Measurements from ENCODE around the gene ARHGAP28.

The ARHGAP28 gene

GRCh38 chr18:6875749-6876148 lies 146.2 kb downstream of the ARHGAP28 start:
- TF ChIP-seq CTCF (conservative IDR thresholded peaks at IDR 0.05) = no peak
- H3K27ac ChIP-seq = no peak overlapping the region

GRCh38 chr18:6876641-6877041 lies 147.1 kb downstream of the ARHGAP28 start:
- no peak for TF ChIP-seq CTCF (conservative IDR thresholded peaks at IDR 0.05)
- H3K27ac ChIP-seq = no peak overlapping the region

- TF ChIP-seq CTCF (conservative IDR thresholded peaks at IDR 0.05) = no peak
- no peak overlapping the region for H3K27ac ChIP-seq
Observed at GRCh38 chr18:6877288-6877687, 147.8 kb downstream of the ARHGAP28 start.

GRCh38 chr18:6878556-6879297 lies 149.2 kb downstream of the ARHGAP28 start:
- no peak for TF ChIP-seq CTCF (conservative IDR thresholded peaks at IDR 0.05)
- H3K27ac ChIP-seq = no peak overlapping the region

- no peak for TF ChIP-seq CTCF (conservative IDR thresholded peaks at IDR 0.05)
- no peak overlapping the region for H3K27ac ChIP-seq
Observed at GRCh38 chr18:6879508-6880195, 150.1 kb downstream of the ARHGAP28 start.

GRCh38 chr18:6881034-6881820 lies 151.7 kb downstream of the ARHGAP28 start:
- TF ChIP-seq CTCF (conservative IDR thresholded peaks at IDR 0.05) = no peak
- H3K27ac ChIP-seq = no peak overlapping the region

- TF ChIP-seq CTCF (conservative IDR thresholded peaks at IDR 0.05) = no peak
- no peak overlapping the region for H3K27ac ChIP-seq
Observed at GRCh38 chr18:6882401-6882800, 152.9 kb downstream of the ARHGAP28 start.

Data from VCaP (cell line).